HG02610 (cell line): ENCODE data around the gene CHCHD10.

ENCODE experiments used
- ATAC-seq: cut with Tn5 transposase; IDR thresholded peaks from one replicate; pipeline ENCODE4 v1.9.1; 2021; ENCODE audit warnings: mild to moderate bottlenecking, moderate library complexity; ENCODE audit not compliant: unreplicated experiment

CHCHD10 gene

GRCh38 chr22:23787910-23788309, 20.1 kb upstream of the CHCHD10 start:
- ATAC-seq = no peak

- no peak for ATAC-seq
These were observed 19.8 kb upstream of the CHCHD10 start for GRCh38 chr22:23787600-23787896.

- ATAC-seq = peak; percentile 63
These were observed 19.2 kb upstream of the CHCHD10 start, which contains the start of gene SMARCB1 for GRCh38 chr22:23786752-23787599. Gene SMARCB1, plus strand, starts transcription at chr22:23786966. Its CDS starts 204 bp downstream, at chr22:23787170.

GRCh38 chr22:23786261-23786710, 18.5 kb upstream of the CHCHD10 start:
- no peak for ATAC-seq

GRCh38 chr22:23784215-23784732, 16.5 kb upstream of the CHCHD10 start:
- ATAC-seq = no peak

GRCh38 chr22:23783265-23784150, 15.7 kb upstream of the CHCHD10 start:
- ATAC-seq = no peak

- no peak for ATAC-seq
These were observed 14.9 kb upstream of the CHCHD10 start for GRCh38 chr22:23782703-23783102.

- ATAC-seq = no peak
These were observed 14.5 kb upstream of the CHCHD10 start for GRCh38 chr22:23782252-23782651.

GRCh38 chr22:23781511-23782183, 13.9 kb upstream of the CHCHD10 start:
- ATAC-seq = no peak

GRCh38 chr22:23781065-23781464, 13.3 kb upstream of the CHCHD10 start:
- no peak for ATAC-seq

- no peak for ATAC-seq
These were observed 12.5 kb upstream of the CHCHD10 start for GRCh38 chr22:23780146-23780748.

- ATAC-seq = no peak
These were observed 12.0 kb upstream of the CHCHD10 start for GRCh38 chr22:23779731-23780130.

- ATAC-seq = no peak
These were observed 11.3 kb upstream of the CHCHD10 start for GRCh38 chr22:23779083-23779482.

GRCh38 chr22:23778577-23778900, 10.8 kb upstream of the CHCHD10 start:
- no peak for ATAC-seq

GRCh38 chr22:23777776-23778576, 10.2 kb upstream of the CHCHD10 start:
- ATAC-seq = no peak

- ATAC-seq = no peak
These were observed 8.1 kb upstream of the CHCHD10 start for GRCh38 chr22:23775779-23776375.

- no peak for ATAC-seq
These were observed 7.2 kb upstream of the CHCHD10 start for GRCh38 chr22:23774922-23775436.

- ATAC-seq = no peak
These were observed 6.5 kb upstream of the CHCHD10 start for GRCh38 chr22:23774114-23774921.
